Central memory CD4-positive, alpha-beta T cell (primary cell): ENCODE data around the gene PSRC1.

Source experiments
- DNase-seq: peaks from one replicate; pipeline ENCODE4 v3.0.0; 2022

Gene PSRC1

GRCh38 chr1:109271458-109271857 lies 11.5 kb downstream of the PSRC1 start:
- no peak for DNase-seq

- no peak for DNase-seq
Measured at GRCh38 chr1:109270623-109271317, 12.2 kb downstream of the PSRC1 start.

GRCh38 chr1:109269981-109270622 lies 12.8 kb downstream of the PSRC1 start:
- DNase-seq = no peak

GRCh38 chr1:109269212-109269980 lies 13.5 kb downstream of the PSRC1 start:
- DNase-seq = no peak

GRCh38 chr1:109268431-109269211 lies 14.3 kb downstream of the PSRC1 start:
- no peak for DNase-seq

GRCh38 chr1:109267743-109268300 lies 15.1 kb downstream of the PSRC1 start:
- DNase-seq = no peak

- no peak for DNase-seq
Measured at GRCh38 chr1:109266965-109267364, 16.0 kb downstream of the PSRC1 start.

GRCh38 chr1:109265741-109266330 lies 17.1 kb downstream of the PSRC1 start:
- no peak for DNase-seq

- no peak for DNase-seq
Measured at GRCh38 chr1:109265016-109265415, 17.9 kb downstream of the PSRC1 start.

GRCh38 chr1:109264379-109264755 lies 18.6 kb downstream of the PSRC1 start:
- DNase-seq = no peak

GRCh38 chr1:109263597-109264378 lies 19.2 kb downstream of the PSRC1 start:
- DNase-seq = peak; percentile 62

GRCh38 chr1:109263234-109263596 lies 19.7 kb downstream of the PSRC1 start:
- DNase-seq = no peak

GRCh38 chr1:109262231-109263055 lies 20.5 kb downstream of the PSRC1 start:
- no peak for DNase-seq

- no peak for DNase-seq
Measured at GRCh38 chr1:109261578-109261977, 21.4 kb downstream of the PSRC1 start.

GRCh38 chr1:109261006-109261405 lies 21.9 kb downstream of the PSRC1 start:
- no peak for DNase-seq

GRCh38 chr1:109259674-109260557 lies 23.0 kb downstream of the PSRC1 start:
- DNase-seq = no peak

GRCh38 chr1:109258481-109259466 lies 24.2 kb downstream of the PSRC1 start:
- no peak for DNase-seq
